ENCODE measurements around the gene FBXL17. TPM values are rescaled to one million over a fixed set of nuclear protein-coding genes. Genes with fewer than 3 reads are reported as not detected.

Gene FBXL17
- total and polyA plus RNA-seq, 2 donors (not counting 1 experiment from before 2014, with no cell fraction given): 7.3 to 40.3 TPM

DNA sequence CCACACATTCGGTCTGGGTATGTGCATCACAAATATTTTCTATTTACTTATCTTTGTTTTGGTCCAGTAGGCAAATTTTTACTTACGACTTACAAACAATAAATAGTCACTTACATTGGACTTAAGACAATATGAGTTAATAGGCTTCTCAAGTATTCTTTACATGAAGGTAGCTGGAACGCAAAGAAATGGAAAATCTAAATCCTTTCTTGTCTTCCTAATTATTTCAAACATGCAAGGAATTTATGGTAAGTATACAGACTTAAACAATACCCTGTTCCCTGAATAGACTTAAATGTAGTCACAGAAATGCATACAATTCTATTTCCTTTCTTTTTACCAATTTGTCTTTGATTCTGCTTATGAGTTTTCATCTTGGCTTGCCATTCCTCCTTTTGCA, 448.6 kb downstream of the FBXL17 start:
- POLR2A ChIA-PET: no interaction called here
- intact Hi-C loops (cut with micrococcal nuclease): no loop called here

DNA sequence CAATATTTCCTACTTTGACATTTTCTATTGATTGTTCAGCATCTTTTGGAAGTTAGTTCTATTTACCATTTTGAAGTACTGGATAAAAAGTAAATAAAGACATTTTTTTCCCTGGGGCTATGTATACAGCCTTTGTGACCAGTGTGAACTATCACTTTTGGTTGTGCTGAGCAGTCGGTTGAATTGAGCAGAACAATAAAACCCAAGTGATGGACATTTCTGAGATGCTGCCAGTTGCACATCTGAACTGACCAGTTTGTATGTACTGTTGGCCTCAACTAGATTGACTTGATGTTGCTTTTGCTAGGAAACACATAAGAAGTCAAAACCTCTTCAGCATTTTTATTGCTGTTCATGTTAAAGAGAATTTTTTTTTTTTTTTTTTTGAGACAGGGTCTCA, 451.0 kb downstream of the FBXL17 start:
- H3K9me3 Mint-ChIP-seq (ENCODE audit: insufficient read depth): no peaks in the 10 kb centered on the region
- CTCF ChIA-PET: no interaction called here
- H3K9me3 ChIP-seq (ENCODE audit: control extremely low read depth in 1 of 3, control insufficient read depth in 2 of 3, insufficient read depth in 1 of 3, low read length in 2 of 3): no peaks in the 10 kb centered on the region
- no peak overlapping the region for H3K27ac Mint-ChIP-seq
- ATAC-seq (ENCODE audit: low read depth) (no peak), DNase-seq (no peak)
- H3K79me2 ChIP-seq (ENCODE audit: control insufficient read depth, insufficient read depth, low read length): no peaks in the 10 kb centered on the region
- no peaks in the 10 kb centered on the region for H3K4me1 Mint-ChIP-seq
- no peaks in the 10 kb centered on the region for H4K20me1 ChIP-seq (ENCODE audit: control insufficient read depth, insufficient read depth, low read length, poor library complexity, severe bottlenecking)
- no peak for TF ChIP-seq EZH2 (IDR thresholded peaks at IDR 0.05; ENCODE audit: borderline replicate concordance, insufficient read depth, low read depth, low read length, poor library complexity, severe bottlenecking)
- TF ChIP-seq, protein P1, sequence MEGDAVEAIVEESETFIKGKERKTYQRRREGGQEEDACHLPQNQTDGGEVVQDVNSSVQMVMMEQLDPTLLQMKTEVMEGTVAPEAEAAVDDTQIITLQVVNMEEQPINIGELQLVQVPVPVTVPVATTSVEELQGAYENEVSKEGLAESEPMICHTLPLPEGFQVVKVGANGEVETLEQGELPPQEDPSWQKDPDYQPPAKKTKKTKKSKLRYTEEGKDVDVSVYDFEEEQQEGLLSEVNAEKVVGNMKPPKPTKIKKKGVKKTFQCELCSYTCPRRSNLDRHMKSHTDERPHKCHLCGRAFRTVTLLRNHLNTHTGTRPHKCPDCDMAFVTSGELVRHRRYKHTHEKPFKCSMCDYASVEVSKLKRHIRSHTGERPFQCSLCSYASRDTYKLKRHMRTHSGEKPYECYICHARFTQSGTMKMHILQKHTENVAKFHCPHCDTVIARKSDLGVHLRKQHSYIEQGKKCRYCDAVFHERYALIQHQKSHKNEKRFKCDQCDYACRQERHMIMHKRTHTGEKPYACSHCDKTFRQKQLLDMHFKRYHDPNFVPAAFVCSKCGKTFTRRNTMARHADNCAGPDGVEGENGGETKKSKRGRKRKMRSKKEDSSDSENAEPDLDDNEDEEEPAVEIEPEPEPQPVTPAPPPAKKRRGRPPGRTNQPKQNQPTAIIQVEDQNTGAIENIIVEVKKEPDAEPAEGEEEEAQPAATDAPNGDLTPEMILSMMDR (IDR thresholded peaks at IDR 0.05): no peak
- H3K4me1 ChIP-seq (ENCODE audit: control insufficient read depth in 2 of 2, insufficient read depth in 2 of 2, low read length in 2 of 2): no peaks in the 10 kb centered on the region
- no peaks in the 10 kb centered on the region for H3K36me3 ChIP-seq (replicated peaks in 1 of 2; ENCODE audit: control extremely low read depth in 1 of 2, control insufficient read depth in 1 of 2, extremely low read depth in 1 of 2, insufficient read depth in 2 of 2, low read length in 1 of 2)
- no peak overlapping the region for H3K4me2 ChIP-seq (replicated peaks; ENCODE audit: low read depth, low read length, poor library complexity, severe bottlenecking)
- 100% methylated on average over 1 of the region's 1 CpG for WGBS (ENCODE audit: insufficient coverage)
- no peak overlapping the region for H3K4me3 Mint-ChIP-seq
- intact Hi-C loops (cut with micrococcal nuclease): no loop called here
- no peak overlapping the region for H2AFZ ChIP-seq (ENCODE audit: insufficient read depth, low read depth, low read length, poor library complexity, severe bottlenecking)
- no peak overlapping the region for H3K4me3 ChIP-seq (ENCODE audit: control extremely low read depth in 1 of 5, extremely low read depth in 1 of 5, insufficient read depth in 1 of 5, low read depth in 2 of 5, low read length in 4 of 5)
- H3K27ac ChIP-seq (ENCODE audit: low read length in 2 of 2): no peak overlapping the region
- no peaks in the 10 kb centered on the region for H3K27me3 ChIP-seq (replicated peaks in 1 of 4; ENCODE audit: control extremely low read depth in 1 of 4, control insufficient read depth in 3 of 4, insufficient read depth in 4 of 4, low read length in 3 of 4)
- no peak overlapping the region for H3K9ac ChIP-seq (ENCODE audit: low read length)
- no peaks in the 10 kb centered on the region for H3K27me3 Mint-ChIP-seq
- POLR2A ChIA-PET: no interaction called here

More for the DNA sequence above, 448.6 kb downstream of the FBXL17 start:
- Mint-ChIP-seq H3K4me3 (no peak overlapping the region), H3K9me3 (ENCODE audit: insufficient read depth) (no peaks in the 10 kb centered on the region), H3K27me3 (no peaks in the 10 kb centered on the region), H3K27ac (no peak overlapping the region), H3K4me1 (no peaks in the 10 kb centered on the region)
- no peak overlapping the region for H2AFZ ChIP-seq (ENCODE audit: insufficient read depth, low read depth, low read length, poor library complexity, severe bottlenecking)
- H3K9ac ChIP-seq (ENCODE audit: low read length): no peak overlapping the region
- H3K4me3 ChIP-seq (ENCODE audit: control extremely low read depth in 1 of 5, extremely low read depth in 1 of 5, insufficient read depth in 1 of 5, low read depth in 2 of 5, low read length in 4 of 5): no peak overlapping the region
- H3K4me1 ChIP-seq (ENCODE audit: control insufficient read depth in 2 of 2, insufficient read depth in 2 of 2, low read length in 2 of 2): no peaks in the 10 kb centered on the region
- CTCF ChIA-PET: interaction anchor here (1.0 kb wide), 1 partner anchor 10 kb away, joined by 5 read pairs; no protein-coding TSS in a partner anchor
- ATAC-seq (ENCODE audit: low read depth) (no peak), DNase-seq (no peak)
- H3K27me3 ChIP-seq (replicated peaks in 1 of 4; ENCODE audit: control extremely low read depth in 1 of 4, control insufficient read depth in 3 of 4, insufficient read depth in 4 of 4, low read length in 3 of 4): no peaks in the 10 kb centered on the region
- no peaks in the 10 kb centered on the region for H4K20me1 ChIP-seq (ENCODE audit: control insufficient read depth, insufficient read depth, low read length, poor library complexity, severe bottlenecking)
- H3K27ac ChIP-seq (ENCODE audit: low read length in 2 of 2): no peak overlapping the region
- no peak overlapping the region for H3K4me2 ChIP-seq (replicated peaks; ENCODE audit: low read depth, low read length, poor library complexity, severe bottlenecking)
- no peaks in the 10 kb centered on the region for H3K9me3 ChIP-seq (ENCODE audit: control extremely low read depth in 1 of 3, control insufficient read depth in 2 of 3, insufficient read depth in 1 of 3, low read length in 2 of 3)
- H3K79me2 ChIP-seq (ENCODE audit: control insufficient read depth, insufficient read depth, low read length): no peaks in the 10 kb centered on the region
- no CpG with 5 or more reads among the region's 3 CpGs for WGBS (ENCODE audit: insufficient coverage)
- no peaks in the 10 kb centered on the region for H3K36me3 ChIP-seq (replicated peaks in 1 of 2; ENCODE audit: control extremely low read depth in 1 of 2, control insufficient read depth in 1 of 2, extremely low read depth in 1 of 2, insufficient read depth in 2 of 2, low read length in 1 of 2)
- TF ChIP-seq, protein P1 (IDR thresholded peaks at IDR 0.05): no peak
- no peak for TF ChIP-seq EZH2 (IDR thresholded peaks at IDR 0.05; ENCODE audit: borderline replicate concordance, insufficient read depth, low read depth, low read length, poor library complexity, severe bottlenecking)
